Activated T-cell treated with anti-CD3 and anti-CD28 coated beads for 24 hours (primary cell): ENCODE data around the gene OR6S1.
"Not testable (repeated sequence)": the region's sequence is repeated elsewhere in the genome, so short reads cannot be mapped to it uniquely, and the experiment has no call there.

Source experiments
- DNase-seq: peaks from one replicate; pipeline ENCODE4 v3.0.0-alpha.2; 2020; ENCODE audit warnings: low read depth

Gene OR6S1

DNA sequence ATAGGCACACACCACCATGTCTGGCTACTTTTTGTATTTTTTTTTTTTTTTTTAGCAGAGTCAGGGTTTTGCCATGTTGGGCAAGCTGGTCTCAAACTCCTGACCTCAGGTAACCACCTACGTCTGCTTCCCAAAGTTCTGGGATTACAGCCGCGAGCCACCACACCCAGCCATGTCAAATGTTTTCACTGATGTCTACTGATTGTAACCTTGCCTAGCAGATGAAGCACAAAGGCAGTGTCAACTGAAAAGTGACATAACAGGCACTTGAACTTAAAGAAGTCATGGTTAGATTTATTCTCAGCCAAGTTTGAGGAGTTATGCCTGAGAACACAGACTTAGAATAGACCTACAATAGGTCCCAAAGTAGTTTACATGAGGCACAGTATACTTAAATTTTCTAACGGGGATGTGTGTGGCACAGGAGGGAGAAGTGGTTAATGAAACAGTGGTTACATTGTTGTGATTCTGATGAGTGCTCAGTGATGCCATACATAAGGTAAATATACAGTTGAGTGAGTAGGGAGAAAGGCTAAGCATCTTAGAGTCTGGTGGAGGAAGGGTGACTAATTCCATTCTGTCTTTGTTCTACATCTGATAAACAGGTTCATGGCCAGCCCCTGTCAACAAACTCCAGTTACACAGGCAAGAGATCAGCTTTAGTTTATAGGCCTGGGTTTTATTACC, 30.2 kb upstream of the OR6S1 start:
- DNase-seq: no peak

DNA sequence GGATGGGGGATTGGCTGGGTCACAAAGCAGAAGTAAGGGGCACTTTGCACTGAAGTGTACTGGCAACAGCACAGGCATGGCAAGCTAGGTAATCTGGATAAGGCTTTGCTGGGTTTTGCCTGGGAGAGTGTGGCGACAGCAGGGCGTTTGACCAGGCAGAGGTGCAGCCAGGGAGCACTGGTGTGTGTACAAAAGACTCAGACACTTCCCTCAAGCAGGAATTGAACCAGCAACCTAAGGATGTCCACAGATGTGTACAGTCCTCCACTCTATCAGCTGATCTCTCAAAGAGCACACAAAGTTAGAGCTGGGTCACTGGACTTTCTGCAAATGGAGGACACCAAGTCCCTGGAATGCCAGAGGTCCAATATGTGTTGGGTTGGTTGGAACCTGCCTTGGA, 27.5 kb upstream of the OR6S1 start:
- no peak for DNase-seq

DNA sequence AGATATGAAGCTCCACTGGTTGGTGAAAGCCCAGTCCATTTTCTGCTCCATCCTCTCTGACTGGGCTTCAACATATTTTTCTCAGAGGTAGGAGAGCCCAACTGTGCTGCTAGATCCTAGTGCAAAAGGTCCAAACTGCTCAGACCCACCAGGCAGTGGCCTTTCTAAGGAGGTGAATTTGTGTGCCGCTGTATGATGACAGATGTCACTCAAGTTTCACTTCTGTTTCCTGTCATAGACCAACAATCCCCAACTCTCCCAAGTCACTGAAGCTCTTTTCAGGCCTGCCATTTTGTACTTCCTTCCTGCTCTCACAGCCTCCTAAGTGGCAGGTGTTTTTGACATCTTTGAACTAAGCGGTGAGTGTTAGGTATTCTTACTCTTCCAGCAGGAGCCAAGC, 26.5 kb upstream of the OR6S1 start:
- DNase-seq: no peak

DNA sequence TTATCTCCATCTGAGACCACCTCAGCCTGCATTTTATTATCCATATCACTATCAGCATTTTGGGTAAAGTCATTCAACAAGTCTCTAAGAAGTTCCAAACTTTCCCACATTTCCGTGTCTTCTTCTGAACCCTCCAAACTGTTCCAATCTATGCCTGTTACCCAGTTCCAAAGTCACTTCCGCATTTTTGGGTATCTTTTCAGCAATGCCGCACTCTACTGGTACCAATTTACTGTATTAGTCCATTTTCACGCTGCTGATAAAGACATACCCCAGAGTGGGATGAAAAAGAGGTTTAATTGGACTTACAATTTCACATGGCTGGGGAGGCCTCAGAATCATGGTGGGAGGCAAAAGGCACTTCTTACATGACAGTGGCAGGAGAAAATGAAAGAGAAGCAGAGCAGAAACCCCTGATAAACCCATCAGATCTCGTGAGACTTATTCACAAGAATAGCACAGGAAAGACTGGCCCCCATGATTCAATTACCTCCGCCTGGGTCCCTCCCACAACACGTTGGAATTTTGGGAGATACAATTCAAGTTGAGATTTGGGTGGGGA, 25.0 kb upstream of the OR6S1 start:
- not testable (repeated sequence) for DNase-seq

DNA sequence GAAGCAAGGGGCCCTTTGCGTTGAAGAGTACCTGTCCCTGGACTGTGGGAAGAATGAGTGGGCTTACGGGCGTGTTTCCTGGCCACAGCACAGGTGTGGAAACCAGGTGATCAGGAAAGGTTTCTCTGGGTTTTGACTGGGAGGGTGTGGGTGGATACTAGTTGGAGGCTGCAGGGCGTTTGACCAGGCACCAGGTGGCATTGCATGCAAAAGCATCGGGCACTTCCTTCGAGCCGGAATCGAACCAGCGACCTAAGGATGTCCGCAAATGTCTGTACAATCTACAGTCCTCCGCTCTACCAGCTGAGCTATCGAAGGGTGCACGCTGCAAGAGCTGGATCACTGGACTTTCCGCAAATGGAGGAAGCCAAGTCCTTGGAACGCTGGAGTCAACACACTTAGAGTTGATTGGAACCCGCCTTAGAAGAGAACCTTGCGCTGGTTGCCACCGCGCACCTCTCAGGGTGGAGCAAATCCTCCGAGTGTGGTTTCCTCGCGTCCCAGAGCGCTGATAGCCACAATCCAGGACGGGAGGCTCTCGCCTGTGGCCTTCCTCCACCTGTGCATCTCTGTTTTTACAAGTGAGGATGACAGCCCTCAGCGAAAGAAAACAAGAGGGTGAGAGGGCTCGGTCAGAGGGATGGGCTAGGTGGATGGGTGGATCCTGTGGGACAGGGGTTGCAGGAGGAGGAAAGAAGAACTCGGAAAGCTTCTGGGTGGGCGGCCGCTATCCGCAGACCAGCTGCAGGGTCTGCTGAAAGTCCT, 21.7 kb upstream of the OR6S1 start:
- peak; percentile 83 for DNase-seq

- no peak for DNase-seq
These were observed 19.7 kb upstream of the OR6S1 start for GRCh38 chr14:20661197-20661596.

- DNase-seq: no peak
These were observed 18.4 kb upstream of the OR6S1 start for GRCh38 chr14:20659813-20660395.

- DNase-seq: no peak
These were observed 17.8 kb upstream of the OR6S1 start for GRCh38 chr14:20659336-20659735.

- no peak for DNase-seq
These were observed 16.8 kb upstream of the OR6S1 start for GRCh38 chr14:20658246-20658645.

GRCh38 chr14:20657216-20658211, 16.0 kb upstream of the OR6S1 start:
- DNase-seq: no peak

DNA sequence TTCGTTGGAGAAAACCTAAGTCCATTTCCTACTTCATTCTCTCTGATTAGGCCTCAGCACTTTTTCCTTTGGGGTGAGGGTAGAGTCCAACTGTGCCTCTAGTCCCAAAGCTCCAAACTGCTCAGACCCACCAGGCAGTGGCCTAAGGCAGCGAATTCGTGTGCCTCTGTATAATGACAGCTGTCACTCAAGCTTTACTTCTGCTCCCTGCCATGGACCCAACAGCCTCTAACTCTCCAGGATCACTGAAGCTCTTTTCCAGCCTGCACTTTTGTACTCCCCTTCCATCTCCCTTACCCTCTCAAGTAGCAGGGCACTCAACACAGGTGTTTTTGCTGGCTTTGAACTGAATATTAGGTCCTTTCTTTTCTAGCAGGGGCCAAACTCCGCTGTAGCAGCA, 14.8 kb upstream of the OR6S1 start:
- no peak for DNase-seq

GRCh38 chr14:20655851-20656250, 14.4 kb upstream of the OR6S1 start:
- DNase-seq: no peak

DNA sequence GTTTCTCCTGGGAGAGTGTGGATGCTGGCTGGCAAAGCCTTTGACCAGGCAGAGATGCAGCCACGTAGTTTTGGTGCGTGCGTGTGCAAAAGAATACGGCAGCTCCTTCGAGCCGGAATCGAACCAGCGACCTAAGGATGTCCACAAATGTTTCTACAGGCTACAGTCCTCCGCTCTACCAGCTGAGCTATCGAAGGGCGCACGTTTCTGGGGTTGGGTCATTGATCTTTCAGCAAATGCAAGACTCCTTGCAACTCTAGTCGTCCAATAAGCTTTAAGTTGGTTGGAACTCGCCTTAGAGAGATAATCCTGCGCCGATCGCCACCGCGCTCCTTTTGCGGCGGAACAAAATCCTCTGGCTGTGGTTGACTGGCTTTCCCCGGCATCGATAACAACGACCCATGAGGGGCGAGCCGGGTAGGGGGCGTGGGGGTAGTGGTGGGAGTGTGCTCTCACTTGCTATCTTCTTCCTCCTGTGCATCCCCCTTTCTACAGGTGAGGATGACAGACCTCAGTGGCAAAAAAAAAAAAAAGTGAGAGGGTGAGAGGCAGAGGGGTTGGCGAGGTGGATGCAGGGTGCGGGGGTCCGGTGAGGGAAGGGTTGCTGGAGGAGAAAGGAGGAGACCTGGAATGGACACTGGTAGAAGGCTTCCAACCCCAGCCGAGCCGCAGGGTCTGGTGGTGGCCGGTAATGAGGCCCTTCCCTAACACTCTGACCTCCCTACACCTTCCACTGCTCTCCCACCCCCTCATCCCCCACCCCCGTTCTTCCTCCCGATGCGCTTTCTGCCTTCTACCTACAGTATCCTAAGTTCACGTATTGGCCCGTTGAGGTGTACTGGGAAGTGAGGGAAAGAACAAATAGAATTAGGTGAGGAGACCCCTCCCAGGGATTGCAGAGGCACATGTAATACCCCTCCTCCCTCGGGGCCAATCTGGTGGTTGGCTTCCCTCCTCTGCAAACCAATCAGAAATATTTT, 11.8 kb upstream of the OR6S1 start:
- peak; percentile 66 for DNase-seq

GRCh38 chr14:20645481-20645880, 4.0 kb upstream of the OR6S1 start:
- DNase-seq: no peak

GRCh38 chr14:20644520-20644919, 3.0 kb upstream of the OR6S1 start:
- no peak for DNase-seq

- DNase-seq: not testable (repeated sequence)
These were observed 1.3 kb upstream of the OR6S1 start for GRCh38 chr14:20642755-20643154.

- DNase-seq: no peak
These were observed 691 bp upstream of the OR6S1 start for GRCh38 chr14:20642182-20642581.

GRCh38 chr14:20632831-20633691, 8.4 kb downstream of the OR6S1 start:
- peak; percentile 68 for DNase-seq

DNA sequence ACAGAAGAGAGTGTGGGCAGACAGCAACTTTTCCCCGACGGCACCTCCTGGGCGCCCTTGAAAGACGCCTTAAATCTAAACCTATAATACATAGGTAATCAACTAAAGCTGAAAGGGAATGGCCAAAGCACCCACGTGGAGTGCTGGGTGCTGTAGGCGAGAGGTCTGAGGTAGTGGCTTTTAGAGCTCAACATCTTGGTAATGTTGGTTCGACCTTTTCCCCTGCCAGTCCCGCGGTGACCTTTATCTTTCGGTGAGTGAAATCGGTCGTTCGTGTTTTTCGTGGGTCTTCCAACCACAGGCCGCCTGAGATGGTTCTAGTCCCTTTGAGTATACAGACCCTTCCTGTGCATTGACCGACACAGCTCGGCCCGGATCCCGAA, 9.1 kb downstream of the OR6S1 start:
- DNase-seq: no peak
